Vagina (tissue), 2 donors: Measurements from ENCODE around the gene NEK9. TPM values are rescaled to one million over a fixed set of nuclear protein-coding genes. Genes with fewer than 3 reads are reported as not detected.

ENCODE experiments used
- DNase-seq, 2 donors: peaks; one replicate each; pipeline ENCODE4 v3.0.0-alpha.2; 2017; ENCODE audit errors: extremely low spot score in 2 of 2
- H3K27ac ChIP-seq: fragments of 200-600 bp; sonication (generic); one replicate; pipeline ENCODE4 v1.5.1; 2019
- H3K27me3 ChIP-seq: fragments of 200-600 bp; sonication (generic); one replicate; pipeline ENCODE4 v1.5.1; 2019
- H3K36me3 ChIP-seq, 2 donors: fragments of 200-600 bp; sonication (generic); one replicate each; pipeline ENCODE4 v1.5.1; 2017 to 2019
- H3K4me1 ChIP-seq: fragments of 200-600 bp; sonication (generic); one replicate; pipeline ENCODE4 v1.5.1; 2019
- H3K4me3 ChIP-seq, 2 donors: fragments of 200-600 bp; sonication (generic); 1 replicate in 1 of 2; 2 replicates in 1 of 2; pipeline ENCODE4 v1.5.1; 2016 to 2019
- H3K9me3 ChIP-seq: fragments of 200-600 bp; sonication (generic); one replicate; pipeline ENCODE4 v1.5.1; 2019
- CTCF ChIP-seq, 3 experiments: fragments of 450-650 bp in 2 of 3; fragments of 200-600 bp in 1 of 3; sonication (generic) in 1 of 3; IDR thresholded peaks; one replicate each; pipeline ENCODE4 v1.5.1; 2017 to 2019; ENCODE audit warnings: antibody characterized with exemption in 3 of 3, mild to moderate bottlenecking in 2 of 3, moderate library complexity in 2 of 3
- POLR2A ChIP-seq, 2 donors: fragments of 450-650 bp; IDR thresholded peaks; one replicate each; pipeline ENCODE4 v1.6.1; 2017; ENCODE audit warnings: antibody characterized with exemption in 2 of 2, mild to moderate bottlenecking in 2 of 2, moderate library complexity in 2 of 2
- POLR2AphosphoS5 ChIP-seq, 2 donors: sonication (generic); formaldehyde crosslinking; IDR thresholded peaks; one replicate each; pipeline ENCODE4 v1.9.0; 2017; ENCODE audit warnings: antibody characterized with exemption in 2 of 2, mild to moderate bottlenecking in 2 of 2, low read depth in 1 of 2; ENCODE audit not compliant: insufficient read depth in 1 of 2
- intact Hi-C: fragments of 100-400 bp; cut with DNase I; formaldehyde crosslinking; loops from one replicate; pipeline ENCODE4 v1.15.1; 2023
- total RNA-seq: library from RNA; depleted of rRNA; stranded (reverse); fragments of >200 nt; gene quantifications from one replicate; pipeline ENCODE4 v1.2.3, GENCODE V29; 2016

The NEK9 gene
- 58.4 TPM for total RNA-seq

GRCh38 chr14:75126679-75127473 lies at the start of gene NEK9:
NEK9 (minus strand) TSS chr14:75127048; CDS start chr14:75126921, 127 bp downstream.
- no peak for DNase-seq
- peak within 1 kb of the TSS; percentile 89 for H3K27ac ChIP-seq
- H3K4me1 ChIP-seq, result peaks cover 54% of the 10 kb centered on the region
- H3K27me3 ChIP-seq, result no peaks in the 10 kb centered on the region
- H3K4me3 ChIP-seq, result peak within 1 kb of the TSS; percentile 68 to 81
- H3K9me3 ChIP-seq, result no peaks in the 10 kb centered on the region
- peak; percentile 78 to 94 for TF ChIP-seq POLR2AphosphoS5 (IDR thresholded peaks at IDR 0.05; ENCODE audit: insufficient read depth in 1 of 2, low read depth in 1 of 2)
- no peak for TF ChIP-seq CTCF (IDR thresholded peaks at IDR 0.05)
- peak in 1 of 2 donors; percentile 46 for TF ChIP-seq POLR2A (IDR thresholded peaks at IDR 0.05)
- intact Hi-C loops, result no loop called here
- H3K36me3 ChIP-seq, result peaks cover 0 to 4% of the 10 kb centered on the region in 2 donors

GRCh38 chr14:75176142-75176820 lies 49.4 kb upstream of the NEK9 start, which contains the start of gene TMED10:
TMED10 (minus strand) TSS chr14:75176612; CDS start chr14:75176579, 33 bp downstream.
- intact Hi-C loops, result loop anchor here (5.0 kb wide), 1 partner anchor 81 kb away; no protein-coding TSS in a partner anchor
- Histone ChIP-seq H3K4me1 (peaks cover 45% of the 10 kb centered on the region), H3K27me3 (no peaks in the 10 kb centered on the region), H3K36me3 (no peaks in the 10 kb centered on the region), H3K9me3 (no peaks in the 10 kb centered on the region), H3K4me3 (peak within 1 kb of the TSS; percentile 84 to 100), H3K27ac (peak within 1 kb of the TSS; percentile 95)
- no peak for TF ChIP-seq CTCF (IDR thresholded peaks at IDR 0.05)
- peak in 1 of 2 donors; percentile 66 for TF ChIP-seq POLR2A (IDR thresholded peaks at IDR 0.05)
- peak; percentile 93 to 95 for TF ChIP-seq POLR2AphosphoS5 (IDR thresholded peaks at IDR 0.05; ENCODE audit: insufficient read depth in 1 of 2, low read depth in 1 of 2)
- DNase-seq, result peak in 1 of 2 donors; percentile 93

- no peak for TF ChIP-seq CTCF (IDR thresholded peaks at IDR 0.05)
- TF ChIP-seq POLR2AphosphoS5 (IDR thresholded peaks at IDR 0.05; ENCODE audit: insufficient read depth in 1 of 2, low read depth in 1 of 2), result no peak
- no peak for TF ChIP-seq POLR2A (IDR thresholded peaks at IDR 0.05)
- peak overlapping the region; percentile 84 to 100 for H3K4me3 ChIP-seq
- no peaks in the 10 kb centered on the region for H3K27me3 ChIP-seq
- peak overlapping the region; percentile 95 for H3K27ac ChIP-seq
- H3K36me3 ChIP-seq, result no peaks in the 10 kb centered on the region
- intact Hi-C loops, result loop anchor here (5.0 kb wide), 1 partner anchor 82 kb away; no protein-coding TSS in a partner anchor
- no peak for DNase-seq
- no peaks in the 10 kb centered on the region for H3K9me3 ChIP-seq
- peaks cover 51% of the 10 kb centered on the region for H3K4me1 ChIP-seq
Measured at GRCh38 chr14:75175677-75176141, 48.9 kb upstream of the NEK9 start.

GRCh38 chr14:75174066-75174465 lies 47.2 kb upstream of the NEK9 start:
- TF ChIP-seq CTCF (IDR thresholded peaks at IDR 0.05) (no peak), POLR2A (IDR thresholded peaks at IDR 0.05) (no peak), POLR2AphosphoS5 (IDR thresholded peaks at IDR 0.05; ENCODE audit: insufficient read depth in 1 of 2, low read depth in 1 of 2) (no peak)
- DNase-seq, result no peak
- no peaks in the 10 kb centered on the region for H3K36me3 ChIP-seq
- no peak overlapping the region for H3K4me3 ChIP-seq
- intact Hi-C loops, result no loop called here
- H3K27me3 ChIP-seq, result no peaks in the 10 kb centered on the region
- no peak overlapping the region for H3K27ac ChIP-seq
- H3K9me3 ChIP-seq, result no peaks in the 10 kb centered on the region
- H3K4me1 ChIP-seq, result peaks cover 67% of the 10 kb centered on the region
